ENCODE results near the gene GNL3.
"Not testable (repeated sequence)": the region's sequence is repeated elsewhere in the genome, so short reads cannot be mapped to it uniquely, and the experiment has no call there.

The GNL3 gene

DNA sequence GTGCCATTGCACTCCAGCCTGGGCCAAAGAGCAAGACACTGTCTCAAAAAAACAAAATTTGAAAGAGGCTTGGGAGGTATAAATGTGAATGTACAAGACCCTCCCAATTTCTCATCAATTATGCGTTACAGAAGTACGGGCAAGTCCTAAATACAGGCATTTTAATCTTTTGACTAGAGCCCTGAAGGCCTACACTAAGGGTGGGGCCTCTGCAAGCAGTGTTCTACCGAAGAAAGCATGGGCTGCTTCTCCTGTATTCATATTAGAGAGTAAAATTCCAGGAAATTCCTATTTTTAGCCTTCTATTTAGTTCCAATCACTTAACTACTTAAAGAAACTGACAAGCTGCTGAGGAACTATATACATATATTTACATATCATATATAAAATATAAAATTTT lies 25.8 kb upstream of the GNL3 start:
- DNase-seq (ENCODE audit: low read depth, low spot score): no peak
- no peaks in the 10 kb centered on the region for H3K9me3 ChIP-seq (ENCODE audit: insufficient read depth, low read length)
- no peaks in the 10 kb centered on the region for H3K4me1 ChIP-seq (ENCODE audit: insufficient read depth, insufficient read length)
- H3K4me3 ChIP-seq (ENCODE audit: insufficient read length, low read depth): no peak overlapping the region
- TF ChIP-seq SUZ12 (IDR thresholded peaks at IDR 0.05; ENCODE audit: extremely low read depth, insufficient read depth, insufficient read length): no peak
- TF ChIP-seq YY1 (IDR thresholded peaks at IDR 0.05; ENCODE audit: insufficient read depth, insufficient read length): no peak
- no peak for TF ChIP-seq ZNF274 (IDR thresholded peaks at IDR 0.05; ENCODE audit: low read depth, low read length)
- H3K9ac ChIP-seq (ENCODE audit: insufficient read length, low read depth): no peak overlapping the region
- H3K27me3 ChIP-seq (ENCODE audit: insufficient read depth, insufficient read length): no peaks in the 10 kb centered on the region
- H3K36me3 ChIP-seq (ENCODE audit: insufficient read depth, insufficient read length, low read length): peaks cover 86% of the 10 kb centered on the region

GRCh38 chr3:52663098-52663497 lies 22.7 kb upstream of the GNL3 start:
- Histone ChIP-seq H3K4me3 (ENCODE audit: insufficient read length, low read depth) (no peak overlapping the region), H3K27me3 (ENCODE audit: insufficient read depth, insufficient read length) (no peaks in the 10 kb centered on the region), H3K36me3 (ENCODE audit: insufficient read depth, insufficient read length, low read length) (peaks cover 82% of the 10 kb centered on the region), H3K4me1 (ENCODE audit: insufficient read depth, insufficient read length) (no peaks in the 10 kb centered on the region), H3K9ac (ENCODE audit: insufficient read length, low read depth) (no peak overlapping the region), H3K9me3 (ENCODE audit: insufficient read depth, low read length) (no peaks in the 10 kb centered on the region)
- no peak for TF ChIP-seq ZNF274 (IDR thresholded peaks at IDR 0.05; ENCODE audit: low read depth, low read length)
- no peak for TF ChIP-seq SUZ12 (IDR thresholded peaks at IDR 0.05; ENCODE audit: extremely low read depth, insufficient read depth, insufficient read length)
- no peak for TF ChIP-seq YY1 (IDR thresholded peaks at IDR 0.05; ENCODE audit: insufficient read depth, insufficient read length)
- DNase-seq (ENCODE audit: low read depth, low spot score): no peak

GRCh38 chr3:52670621-52671521 lies 15.0 kb upstream of the GNL3 start:
- no peaks in the 10 kb centered on the region for H3K27me3 ChIP-seq (ENCODE audit: insufficient read depth, insufficient read length)
- no peak overlapping the region for H3K9ac ChIP-seq (ENCODE audit: insufficient read length, low read depth)
- no peak for TF ChIP-seq SUZ12 (IDR thresholded peaks at IDR 0.05; ENCODE audit: extremely low read depth, insufficient read depth, insufficient read length)
- no peak for TF ChIP-seq ZNF274 (IDR thresholded peaks at IDR 0.05; ENCODE audit: low read depth, low read length)
- TF ChIP-seq YY1 (IDR thresholded peaks at IDR 0.05; ENCODE audit: insufficient read depth, insufficient read length): no peak
- DNase-seq (ENCODE audit: low read depth, low spot score): no peak
- no peaks in the 10 kb centered on the region for H3K4me1 ChIP-seq (ENCODE audit: insufficient read depth, insufficient read length)
- H3K36me3 ChIP-seq (ENCODE audit: insufficient read depth, insufficient read length, low read length): peaks cover 63% of the 10 kb centered on the region
- H3K4me3 ChIP-seq (ENCODE audit: insufficient read length, low read depth): no peak overlapping the region
- no peaks in the 10 kb centered on the region for H3K9me3 ChIP-seq (ENCODE audit: insufficient read depth, low read length)

DNA sequence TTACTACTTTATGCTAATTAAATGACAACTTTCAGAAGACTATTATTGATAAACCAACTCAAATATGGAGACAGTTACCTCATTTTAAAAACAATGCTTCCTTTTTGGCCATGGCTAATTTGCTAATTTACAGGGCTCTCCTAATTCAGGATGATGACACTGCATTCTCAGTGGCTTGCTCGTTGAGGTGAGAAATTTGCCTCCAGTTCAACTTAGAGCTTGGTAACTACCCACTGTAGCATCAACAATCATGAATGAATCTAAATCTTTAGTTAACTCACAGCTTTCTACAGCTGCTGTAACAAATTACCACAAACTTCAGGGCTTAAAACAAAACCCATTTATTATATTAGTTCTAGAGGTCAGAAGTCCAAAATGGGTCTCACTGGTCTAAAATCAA lies 14.2 kb upstream of the GNL3 start:
- Histone ChIP-seq H3K9me3 (ENCODE audit: insufficient read depth, low read length) (no peaks in the 10 kb centered on the region), H3K36me3 (ENCODE audit: insufficient read depth, insufficient read length, low read length) (peaks cover 64% of the 10 kb centered on the region), H3K4me3 (ENCODE audit: insufficient read length, low read depth) (no peak overlapping the region), H3K4me1 (ENCODE audit: insufficient read depth, insufficient read length) (no peaks in the 10 kb centered on the region), H3K27me3 (ENCODE audit: insufficient read depth, insufficient read length) (no peaks in the 10 kb centered on the region), H3K9ac (ENCODE audit: insufficient read length, low read depth) (no peak overlapping the region)
- no peak for TF ChIP-seq ZNF274 (IDR thresholded peaks at IDR 0.05; ENCODE audit: low read depth, low read length)
- no peak for TF ChIP-seq SUZ12 (IDR thresholded peaks at IDR 0.05; ENCODE audit: extremely low read depth, insufficient read depth, insufficient read length)
- TF ChIP-seq YY1 (IDR thresholded peaks at IDR 0.05; ENCODE audit: insufficient read depth, insufficient read length): no peak
- no peak for DNase-seq (ENCODE audit: low read depth, low spot score)

GRCh38 chr3:52676201-52676600 lies 9.6 kb upstream of the GNL3 start:
- H3K9ac ChIP-seq (ENCODE audit: insufficient read length, low read depth); DNase-seq (ENCODE audit: low read depth, low spot score); H3K4me1 ChIP-seq (ENCODE audit: insufficient read depth, insufficient read length); H3K4me3 ChIP-seq (ENCODE audit: insufficient read length, low read depth); H3K9me3 ChIP-seq (ENCODE audit: insufficient read depth, low read length); H3K27me3 ChIP-seq (ENCODE audit: insufficient read depth, insufficient read length): not testable (repeated sequence)
- peaks cover 83% of the 10 kb centered on the region for H3K36me3 ChIP-seq (ENCODE audit: insufficient read depth, insufficient read length, low read length)

DNA sequence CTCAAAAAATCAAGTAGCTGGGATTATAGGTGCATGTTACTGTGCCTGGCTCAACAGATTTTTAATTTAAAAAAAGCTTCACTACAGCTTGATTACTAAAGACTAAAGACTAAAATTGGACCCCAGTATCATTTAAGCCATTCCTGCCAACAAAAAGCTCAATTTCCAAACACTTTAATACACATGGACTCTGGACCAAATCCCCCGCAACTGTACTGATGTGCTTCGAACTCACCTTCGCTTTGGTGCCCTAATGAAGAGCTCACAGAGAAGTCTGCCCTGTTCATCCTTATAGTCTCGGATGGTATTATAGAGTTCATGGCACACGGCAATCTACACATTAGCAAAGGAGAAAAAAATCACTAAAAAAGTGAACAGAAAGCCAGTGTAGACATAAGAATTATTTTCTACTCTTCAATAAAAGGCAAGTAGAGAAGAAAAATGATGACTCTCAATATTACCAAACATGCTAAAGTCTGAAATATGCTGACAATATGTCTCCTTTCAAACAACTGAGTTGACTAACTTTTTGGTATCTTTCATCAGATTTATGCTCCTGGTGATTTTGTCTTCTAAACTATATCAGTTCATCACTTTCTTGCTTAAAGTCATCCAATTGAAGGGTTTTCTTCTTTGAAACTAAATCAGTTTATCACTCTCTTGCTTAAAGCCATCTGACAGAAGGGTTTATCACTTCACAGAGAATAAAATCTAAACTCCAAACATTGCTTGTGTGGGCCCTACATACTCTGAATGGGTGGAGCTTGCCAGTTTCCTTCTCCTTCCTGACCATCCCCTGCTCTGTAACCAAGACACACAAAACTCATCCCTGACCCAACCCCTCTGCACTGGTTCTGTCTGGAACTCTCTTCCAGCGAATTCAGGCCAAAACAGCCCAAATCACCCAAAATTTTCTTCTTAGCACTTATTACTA lies 7.3 kb upstream of the GNL3 start:
- H3K4me1 ChIP-seq (ENCODE audit: insufficient read depth, insufficient read length): no peaks in the 10 kb centered on the region
- no peaks in the 10 kb centered on the region for H3K9me3 ChIP-seq (ENCODE audit: insufficient read depth, low read length)
- no peak overlapping the region for H3K4me3 ChIP-seq (ENCODE audit: insufficient read length, low read depth)
- H3K9ac ChIP-seq (ENCODE audit: insufficient read length, low read depth): no peak overlapping the region
- peaks cover 72% of the 10 kb centered on the region for H3K36me3 ChIP-seq (ENCODE audit: insufficient read depth, insufficient read length, low read length)
- TF ChIP-seq YY1 (IDR thresholded peaks at IDR 0.05; ENCODE audit: insufficient read depth, insufficient read length): no peak
- TF ChIP-seq SUZ12 (IDR thresholded peaks at IDR 0.05; ENCODE audit: extremely low read depth, insufficient read depth, insufficient read length): no peak
- TF ChIP-seq ZNF274 (IDR thresholded peaks at IDR 0.05; ENCODE audit: low read depth, low read length): no peak
- no peaks in the 10 kb centered on the region for H3K27me3 ChIP-seq (ENCODE audit: insufficient read depth, insufficient read length)
- DNase-seq (ENCODE audit: low read depth, low spot score): no peak

DNA sequence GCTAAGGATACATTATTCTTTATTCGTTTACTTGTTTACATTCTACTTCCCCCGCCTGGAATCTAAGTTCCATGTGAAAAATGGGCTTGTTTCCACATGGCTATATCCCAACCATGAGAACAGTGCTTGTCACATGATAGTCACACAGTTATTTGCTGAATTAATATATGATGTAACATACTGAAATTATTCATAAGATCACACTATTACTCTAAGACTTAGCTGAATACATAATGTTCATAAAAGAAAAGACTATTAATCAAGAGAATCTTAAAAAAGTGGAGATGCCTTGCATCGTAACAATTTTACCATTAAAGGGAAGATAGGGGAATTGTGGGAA lies 6.7 kb upstream of the GNL3 start:
- Histone ChIP-seq H3K4me3 (ENCODE audit: insufficient read length, low read depth) (no peak overlapping the region), H3K4me1 (ENCODE audit: insufficient read depth, insufficient read length) (no peaks in the 10 kb centered on the region), H3K9me3 (ENCODE audit: insufficient read depth, low read length) (no peaks in the 10 kb centered on the region), H3K36me3 (ENCODE audit: insufficient read depth, insufficient read length, low read length) (peaks cover 72% of the 10 kb centered on the region), H3K9ac (ENCODE audit: insufficient read length, low read depth) (no peak overlapping the region), H3K27me3 (ENCODE audit: insufficient read depth, insufficient read length) (no peaks in the 10 kb centered on the region)
- no peak for DNase-seq (ENCODE audit: low read depth, low spot score)
- TF ChIP-seq ZNF274 (IDR thresholded peaks at IDR 0.05; ENCODE audit: low read depth, low read length) (no peak), SUZ12 (IDR thresholded peaks at IDR 0.05; ENCODE audit: extremely low read depth, insufficient read depth, insufficient read length) (no peak), YY1 (IDR thresholded peaks at IDR 0.05; ENCODE audit: insufficient read depth, insufficient read length) (no peak)

Data from NT2/D1 (cell line).